ENCODE results near the gene MICAL2. TPM values are rescaled to one million over a fixed set of nuclear protein-coding genes. Genes with fewer than 3 reads are reported as not detected.

Gene MICAL2
- total RNA-seq, 1 donor from 2014 or later: 57.1 TPM

GRCh38 chr11:12190511-12190910 is 80.1 kb downstream of the MICAL2 start:
- intact Hi-C loops (cut with micrococcal nuclease): no loop called here
- ATAC-seq (no peak), DNase-seq (no peak)

- ATAC-seq (peak; percentile 60), DNase-seq (no peak)
- intact Hi-C loops (cut with micrococcal nuclease): no loop called here
Observed at GRCh38 chr11:12192794-12193514, 82.6 kb downstream of the MICAL2 start.

GRCh38 chr11:12193515-12194336 is 83.3 kb downstream of the MICAL2 start:
- DNase-seq (no peak), ATAC-seq (no peak)
- intact Hi-C loops (cut with micrococcal nuclease): no loop called here

- DNase-seq (no peak), ATAC-seq (no peak)
- intact Hi-C loops (cut with micrococcal nuclease): no loop called here
Observed at GRCh38 chr11:12195768-12196167, 85.4 kb downstream of the MICAL2 start.

- intact Hi-C loops (cut with micrococcal nuclease): no loop called here
Observed at GRCh38 chr11:12196308-12196707, 85.9 kb downstream of the MICAL2 start.

GRCh38 chr11:12196872-12197271 is 86.5 kb downstream of the MICAL2 start:
- intact Hi-C loops (cut with micrococcal nuclease): no loop called here
- DNase-seq (no peak), ATAC-seq (no peak)

More at GRCh38 chr11:12196308-12196707, 85.9 kb downstream of the MICAL2 start:
- ATAC-seq (no peak), DNase-seq (no peak)

GRCh38 chr11:12198251-12199222 is 88.1 kb downstream of the MICAL2 start:
- ATAC-seq: no peak
- DNase-seq: no peak
- intact Hi-C loops (cut with micrococcal nuclease): no loop called here

GRCh38 chr11:12199231-12199948 is 89.0 kb downstream of the MICAL2 start:
- ATAC-seq (no peak), DNase-seq (no peak)
- intact Hi-C loops (cut with micrococcal nuclease): no loop called here

- ATAC-seq (peak; percentile 37), DNase-seq (peak; percentile 57)
- intact Hi-C loops (cut with micrococcal nuclease): no loop called here
Observed at GRCh38 chr11:12200279-12200990, 90.0 kb downstream of the MICAL2 start.

GRCh38 chr11:12200991-12201985 is 90.9 kb downstream of the MICAL2 start:
- intact Hi-C loops (cut with micrococcal nuclease): no loop called here
- DNase-seq (peak; percentile 74), ATAC-seq (peak; percentile 91)

GRCh38 chr11:12202661-12203310 is 92.4 kb downstream of the MICAL2 start:
- DNase-seq (no peak), ATAC-seq (no peak)
- intact Hi-C loops (cut with micrococcal nuclease): no loop called here

GRCh38 chr11:12204506-12204905 is 94.1 kb downstream of the MICAL2 start:
- no peak for DNase-seq
- intact Hi-C loops (cut with micrococcal nuclease): no loop called here
- no peak for ATAC-seq

- intact Hi-C loops (cut with micrococcal nuclease): no loop called here
- no peak for DNase-seq
- no peak for ATAC-seq
Observed at GRCh38 chr11:12205330-12205729, 94.9 kb downstream of the MICAL2 start.

- no peak for DNase-seq
- intact Hi-C loops (cut with micrococcal nuclease): no loop called here
- peak; percentile 70 for ATAC-seq
Observed at GRCh38 chr11:12206529-12206928, 96.1 kb downstream of the MICAL2 start.

GRCh38 chr11:12207384-12208150 is 97.2 kb downstream of the MICAL2 start:
- intact Hi-C loops (cut with micrococcal nuclease): no loop called here
- DNase-seq: no peak
- no peak for ATAC-seq

- ATAC-seq (no peak), DNase-seq (no peak)
- intact Hi-C loops (cut with micrococcal nuclease): no loop called here
Observed at GRCh38 chr11:12209096-12209495, 98.7 kb downstream of the MICAL2 start.

Measured in left ventricle myocardium superior (tissue), 1 donor.